Suprapubic skin (tissue), 4 donors: Measurements from ENCODE around the gene STK25. TPM values are rescaled to one million over a fixed set of nuclear protein-coding genes. Genes with fewer than 3 reads are reported as not detected.
"Not testable (repeated sequence)": the region's sequence is repeated elsewhere in the genome, so short reads cannot be mapped to it uniquely, and the experiment has no call there.

Source experiments
- DNase-seq, 2 donors: peaks; one replicate each; pipeline ENCODE4 v3.0.0-alpha.2; 2019; ENCODE audit warnings: low spot score in 2 of 2
- H3K27ac ChIP-seq: fragments of 200-600 bp; sonication (generic); one replicate; pipeline ENCODE4 v1.5.1; 2019
- H3K27me3 ChIP-seq: fragments of 200-600 bp; sonication (generic); one replicate; pipeline ENCODE4 v1.5.1; 2019
- H3K36me3 ChIP-seq: fragments of 200-600 bp; sonication (generic); one replicate; pipeline ENCODE4 v1.5.1; 2019
- H3K4me1 ChIP-seq: fragments of 200-600 bp; sonication (generic); one replicate; pipeline ENCODE4 v1.5.1; 2019
- H3K4me3 ChIP-seq: fragments of 200-600 bp; sonication (generic); one replicate; pipeline ENCODE4 v1.5.1; 2019; ENCODE audit warnings: mild to moderate bottlenecking
- H3K9me3 ChIP-seq: fragments of 200-600 bp; sonication (generic); one replicate; pipeline ENCODE4 v1.5.1; 2019
- CTCF ChIP-seq, 2 donors: fragments of 200-600 bp in 1 of 2; fragments of 450-650 bp in 1 of 2; sonication (generic) in 1 of 2; IDR thresholded peaks; one replicate each; pipeline ENCODE4 v1.5.1; 2016 to 2019; ENCODE audit warnings: antibody characterized with exemption in 2 of 2, mild to moderate bottlenecking in 1 of 2, moderate library complexity in 1 of 2
- EP300 ChIP-seq: sonication (generic); formaldehyde crosslinking; IDR thresholded peaks from one replicate; pipeline ENCODE4 v1.6.1; 2017; ENCODE audit warnings: antibody characterized with exemption
- POLR2A ChIP-seq, 2 donors: fragments of 450-650 bp; IDR thresholded peaks; one replicate each; pipeline ENCODE4 v1.6.1; 2017; ENCODE audit warnings: antibody characterized with exemption in 2 of 2, mild to moderate bottlenecking in 2 of 2, moderate library complexity in 2 of 2
- POLR2AphosphoS5 ChIP-seq, 3 donors: sonication (generic); formaldehyde crosslinking; IDR thresholded peaks; one replicate each; pipeline ENCODE4 v1.6.1; 2017; ENCODE audit warnings: antibody characterized with exemption in 3 of 3
- WGBS: methylation state at CpG from one replicate; pipeline ENCODE4 v1.1.5; 2018; 5-methylcytosine and 5-hydroxymethylcytosine counted together
- total RNA-seq, 4 donors: library from RNA; depleted of rRNA; stranded (reverse); fragments of >200 nt; gene quantifications; one replicate each; pipeline ENCODE4 v1.1.0, GENCODE V29; 2016

STK25 gene
- total RNA-seq, 4 donors from 2014 or later: 131 to 232 (median 147) TPM

GRCh38 chr2:241506793-241507429, 1.5 kb downstream of the STK25 start:
- WGBS: 43% methylated on average over 18 of the region's 19 CpGs
- no peaks in the 10 kb centered on the region for H3K9me3 ChIP-seq
- H3K27me3 ChIP-seq: no peaks in the 10 kb centered on the region
- peak overlapping the region; percentile 93 for H3K4me3 ChIP-seq
- peak overlapping the region; percentile 21 for H3K27ac ChIP-seq
- TF ChIP-seq CTCF (IDR thresholded peaks at IDR 0.05): no peak
- TF ChIP-seq POLR2A (IDR thresholded peaks at IDR 0.05): no peak
- no peak for TF ChIP-seq EP300
- TF ChIP-seq POLR2AphosphoS5 (IDR thresholded peaks at IDR 0.05): no peak
- peaks cover 43% of the 10 kb centered on the region for H3K4me1 ChIP-seq
- DNase-seq: no peak
- H3K36me3 ChIP-seq: peaks cover 4% of the 10 kb centered on the region

- H3K27ac ChIP-seq, H3K36me3 ChIP-seq, H3K4me3 ChIP-seq, H3K9me3 ChIP-seq, DNase-seq, H3K27me3 ChIP-seq: not testable (repeated sequence)
- WGBS: 95% methylated on average over 11 of the region's 11 CpGs
- H3K4me1 ChIP-seq: peaks cover 43% of the 10 kb centered on the region
Observed at GRCh38 chr2:241506317-241506716, 2.1 kb downstream of the STK25 start.

DNA sequence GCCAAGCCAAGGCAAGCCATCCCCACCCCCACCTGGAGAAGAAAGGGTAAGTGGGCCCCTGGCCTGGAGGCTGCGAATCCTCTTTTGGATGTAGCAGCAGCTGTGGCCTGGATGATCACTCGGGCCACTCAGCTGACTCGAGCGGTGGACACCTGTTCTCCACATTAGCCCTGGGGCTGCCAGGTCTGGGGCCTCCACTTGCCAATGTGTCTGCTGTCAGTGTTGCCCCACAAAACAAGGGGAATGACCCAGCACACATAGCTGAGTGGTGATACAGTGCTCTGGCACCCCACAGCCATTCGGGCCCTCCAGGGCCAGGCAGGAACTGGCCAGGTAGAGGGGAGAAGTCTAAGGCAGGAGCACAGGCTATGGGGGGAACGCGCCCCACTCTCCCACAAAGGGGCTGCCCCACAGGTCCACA, 2.6 kb downstream of the STK25 start:
- WGBS: 100% methylated on average over 2 of the region's 7 CpGs
- Histone ChIP-seq H3K36me3 (peaks cover 14% of the 10 kb centered on the region), H3K4me3 (no peak overlapping the region), H3K4me1 (peaks cover 43% of the 10 kb centered on the region), H3K27ac (no peak overlapping the region), H3K9me3 (no peaks in the 10 kb centered on the region), H3K27me3 (no peaks in the 10 kb centered on the region)
- DNase-seq: no peak
- no peak for TF ChIP-seq POLR2AphosphoS5 (IDR thresholded peaks at IDR 0.05)

DNA sequence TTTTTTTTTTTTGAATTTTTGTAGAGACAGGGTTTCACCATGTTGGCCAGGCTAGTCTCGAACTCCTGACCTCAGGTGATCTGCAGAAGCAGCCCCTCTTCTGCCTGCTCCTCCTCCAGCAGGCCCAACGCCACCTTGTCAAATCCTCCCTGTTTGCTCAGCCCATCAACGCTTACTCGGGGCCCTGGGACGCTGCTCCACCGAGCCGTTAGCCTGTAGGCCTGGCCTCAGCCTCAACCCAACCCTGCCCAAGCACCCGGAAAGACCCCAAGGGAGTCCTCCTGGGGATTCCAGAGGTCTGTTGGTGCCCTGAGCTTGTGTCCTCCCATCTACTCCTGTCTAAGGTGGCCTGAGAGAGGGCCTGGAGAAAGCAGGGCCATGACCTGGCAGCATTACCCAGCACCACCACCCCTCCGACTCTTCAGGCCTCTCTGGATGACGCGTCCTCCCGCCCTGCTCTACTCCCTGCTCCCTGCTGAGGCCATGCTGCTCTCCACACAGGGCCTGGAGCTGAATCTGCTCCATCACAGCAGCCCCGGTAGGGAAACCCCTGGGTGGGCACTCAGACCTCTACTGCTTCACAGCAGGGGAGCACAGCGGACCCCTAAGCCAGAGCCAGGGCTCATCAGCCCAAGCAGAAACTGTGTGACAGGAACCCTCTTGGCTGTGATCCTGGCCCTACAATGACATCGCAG, 3.2 kb downstream of the STK25 start:
- H3K4me1 ChIP-seq: peaks cover 43% of the 10 kb centered on the region
- no peak for DNase-seq
- no peak overlapping the region for H3K27ac ChIP-seq
- TF ChIP-seq CTCF (IDR thresholded peaks at IDR 0.05) (no peak), EP300 (no peak)
- 87% methylated on average over 15 of the region's 15 CpGs for WGBS
- no peaks in the 10 kb centered on the region for H3K27me3 ChIP-seq
- peaks cover 17% of the 10 kb centered on the region for H3K36me3 ChIP-seq
- no peak overlapping the region for H3K4me3 ChIP-seq
- no peaks in the 10 kb centered on the region for H3K9me3 ChIP-seq

GRCh38 chr2:241503776-241504392, 4.5 kb downstream of the STK25 start:
- no peak for DNase-seq
- no peak overlapping the region for H3K4me3 ChIP-seq
- H3K36me3 ChIP-seq: peaks cover 29% of the 10 kb centered on the region
- no peaks in the 10 kb centered on the region for H3K9me3 ChIP-seq
- no peak overlapping the region for H3K27ac ChIP-seq
- H3K4me1 ChIP-seq: peaks cover 33% of the 10 kb centered on the region
- H3K27me3 ChIP-seq: no peaks in the 10 kb centered on the region
- 96% methylated on average over 6 of the region's 12 CpGs for WGBS
- TF ChIP-seq POLR2AphosphoS5 (IDR thresholded peaks at IDR 0.05): no peak
- no peak for TF ChIP-seq CTCF (IDR thresholded peaks at IDR 0.05)
- TF ChIP-seq EP300: no peak
- TF ChIP-seq POLR2A (IDR thresholded peaks at IDR 0.05): no peak

- WGBS: 88% methylated on average over 11 of the region's 11 CpGs
- Histone ChIP-seq H3K36me3 (peaks cover 45% of the 10 kb centered on the region), H3K27me3 (no peaks in the 10 kb centered on the region), H3K4me3 (no peak overlapping the region), H3K4me1 (peaks cover 24% of the 10 kb centered on the region), H3K9me3 (no peaks in the 10 kb centered on the region), H3K27ac (no peak overlapping the region)
- DNase-seq: no peak
- TF ChIP-seq POLR2AphosphoS5 (IDR thresholded peaks at IDR 0.05) (no peak), POLR2A (IDR thresholded peaks at IDR 0.05) (no peak), CTCF (IDR thresholded peaks at IDR 0.05) (no peak), EP300 (no peak)
Observed at GRCh38 chr2:241502281-241502680, 6.1 kb downstream of the STK25 start.
